Colonic mucosa (tissue), 4 donors: ENCODE data around the gene GIT2. TPM values are rescaled to one million over a fixed set of nuclear protein-coding genes. Genes with fewer than 3 reads are reported as not detected.

Source experiments
- DNase-seq: peaks from one replicate; pipeline ENCODE4 v3.0.0-alpha.2; 2020
- H3K27ac ChIP-seq: fragments of 200-600 bp; one replicate; pipeline ENCODE4 v1.8.0; 2021
- H3K27me3 ChIP-seq: fragments of 200-600 bp; one replicate; pipeline ENCODE4 v1.8.0; 2021
- H3K36me3 ChIP-seq: fragments of 200-600 bp; one replicate; pipeline ENCODE4 v1.8.0; 2021
- H3K4me1 ChIP-seq: fragments of 200-600 bp; one replicate; pipeline ENCODE4 v1.8.0; 2021; ENCODE audit warnings: mild to moderate bottlenecking
- H3K4me3 ChIP-seq: fragments of 200-600 bp; one replicate; pipeline ENCODE4 v1.8.0; 2021
- H3K9ac ChIP-seq, 2 donors: one replicate each; pipeline ENCODE4 v1.7.0; 2013; ENCODE audit warnings: control low read depth in 2 of 2, low read depth in 2 of 2, low read length in 2 of 2
- H3K9me3 ChIP-seq: fragments of 200-600 bp; one replicate; pipeline ENCODE4 v1.8.0; 2021
- intact Hi-C: fragments of 100-400 bp; cut with DNase I; formaldehyde crosslinking; loops from one replicate; pipeline ENCODE4 v1.14.1; 2022
- total RNA-seq, 2 donors: library from RNA; stranded (reverse); fragmentation: NEBNext Ultra II Directional in 1 of 2; extraction: Animal tissue kit (Norgen Biotek cat#: 25700) in 1 of 2; gene quantifications; one replicate each; pipeline ENCODE4 v1.2.1, GENCODE V29; 2021
- TF ChIP-seq, protein P1 (sequence below): fragments of 200-600 bp; IDR thresholded peaks from one replicate; pipeline ENCODE4 v1.8.0; 2022; ENCODE audit warnings: antibody characterized with exemption, mild to moderate bottlenecking
- donor health status: healthy.
- donor health status: DM: no; HTN: no; CAD: no.
- donor health status: DM: no; HTN: no; CAD: no.

GIT2 gene
- total RNA-seq, 2 donors from 2014 or later: 23.3 to 26.8 TPM

DNA sequence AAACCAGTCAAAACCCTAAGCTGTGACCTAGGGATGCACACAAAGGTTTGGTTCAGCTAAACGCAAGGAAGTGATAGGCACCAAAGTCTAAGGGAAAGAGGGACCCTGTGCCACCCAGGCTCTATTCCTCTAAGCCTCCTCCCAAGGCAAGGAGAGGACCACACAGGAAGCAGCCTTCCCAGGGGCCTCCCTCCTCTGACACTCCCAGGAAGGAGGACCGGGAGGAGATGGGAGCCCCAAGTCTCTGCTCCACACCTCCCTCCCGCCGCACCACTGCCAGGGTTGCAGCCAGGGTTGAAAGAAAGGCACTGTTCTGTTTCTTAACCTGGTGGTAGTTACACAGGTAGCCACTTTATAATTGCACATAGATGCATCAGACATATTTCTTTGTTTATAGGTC, 74.2 kb downstream of the GIT2 start:
- intact Hi-C loops: no loop called here
- Histone ChIP-seq H3K9ac (no peak overlapping the region), H3K36me3 (peaks cover 7% of the 10 kb centered on the region), H3K27me3 (no peaks in the 10 kb centered on the region), H3K4me3 (no peak overlapping the region), H3K9me3 (no peaks in the 10 kb centered on the region), H3K4me1 (no peaks in the 10 kb centered on the region), H3K27ac (no peak overlapping the region)
- no peak for DNase-seq
- TF ChIP-seq, protein P1, sequence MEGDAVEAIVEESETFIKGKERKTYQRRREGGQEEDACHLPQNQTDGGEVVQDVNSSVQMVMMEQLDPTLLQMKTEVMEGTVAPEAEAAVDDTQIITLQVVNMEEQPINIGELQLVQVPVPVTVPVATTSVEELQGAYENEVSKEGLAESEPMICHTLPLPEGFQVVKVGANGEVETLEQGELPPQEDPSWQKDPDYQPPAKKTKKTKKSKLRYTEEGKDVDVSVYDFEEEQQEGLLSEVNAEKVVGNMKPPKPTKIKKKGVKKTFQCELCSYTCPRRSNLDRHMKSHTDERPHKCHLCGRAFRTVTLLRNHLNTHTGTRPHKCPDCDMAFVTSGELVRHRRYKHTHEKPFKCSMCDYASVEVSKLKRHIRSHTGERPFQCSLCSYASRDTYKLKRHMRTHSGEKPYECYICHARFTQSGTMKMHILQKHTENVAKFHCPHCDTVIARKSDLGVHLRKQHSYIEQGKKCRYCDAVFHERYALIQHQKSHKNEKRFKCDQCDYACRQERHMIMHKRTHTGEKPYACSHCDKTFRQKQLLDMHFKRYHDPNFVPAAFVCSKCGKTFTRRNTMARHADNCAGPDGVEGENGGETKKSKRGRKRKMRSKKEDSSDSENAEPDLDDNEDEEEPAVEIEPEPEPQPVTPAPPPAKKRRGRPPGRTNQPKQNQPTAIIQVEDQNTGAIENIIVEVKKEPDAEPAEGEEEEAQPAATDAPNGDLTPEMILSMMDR: no peak

DNA sequence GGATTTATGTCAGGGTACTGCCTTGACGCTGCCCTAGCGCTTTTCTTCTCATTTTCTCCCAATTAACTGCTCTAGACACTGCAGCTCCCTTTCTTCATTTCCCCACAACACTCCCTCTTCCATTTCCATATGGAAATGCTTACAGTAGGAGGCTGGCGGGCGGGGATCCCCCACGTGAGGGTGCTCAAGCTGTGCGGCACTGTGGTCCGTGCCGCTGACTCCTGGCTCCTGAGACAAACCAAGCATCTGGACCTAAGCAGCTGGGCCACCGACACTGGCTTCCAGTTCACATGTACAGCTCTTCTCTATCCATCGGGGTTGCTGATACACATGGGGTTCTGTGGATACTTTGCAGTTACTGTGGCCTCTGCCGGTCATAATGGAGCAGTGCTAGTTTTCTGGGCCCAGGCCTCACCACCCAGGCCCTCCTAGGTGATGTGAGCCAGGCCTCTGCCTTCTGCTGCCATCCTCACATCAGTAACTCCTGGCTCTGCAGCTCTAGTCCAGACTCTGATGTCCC, 75.8 kb downstream of the GIT2 start:
- H3K4me3 ChIP-seq: no peak overlapping the region
- no peak overlapping the region for H3K9ac ChIP-seq
- H3K4me1 ChIP-seq: no peaks in the 10 kb centered on the region
- intact Hi-C loops: no loop called here
- no peaks in the 10 kb centered on the region for H3K9me3 ChIP-seq
- DNase-seq: no peak
- H3K36me3 ChIP-seq: peaks cover 13% of the 10 kb centered on the region
- TF ChIP-seq, protein P1: no peak
- no peaks in the 10 kb centered on the region for H3K27me3 ChIP-seq
- H3K27ac ChIP-seq: no peak overlapping the region

DNA sequence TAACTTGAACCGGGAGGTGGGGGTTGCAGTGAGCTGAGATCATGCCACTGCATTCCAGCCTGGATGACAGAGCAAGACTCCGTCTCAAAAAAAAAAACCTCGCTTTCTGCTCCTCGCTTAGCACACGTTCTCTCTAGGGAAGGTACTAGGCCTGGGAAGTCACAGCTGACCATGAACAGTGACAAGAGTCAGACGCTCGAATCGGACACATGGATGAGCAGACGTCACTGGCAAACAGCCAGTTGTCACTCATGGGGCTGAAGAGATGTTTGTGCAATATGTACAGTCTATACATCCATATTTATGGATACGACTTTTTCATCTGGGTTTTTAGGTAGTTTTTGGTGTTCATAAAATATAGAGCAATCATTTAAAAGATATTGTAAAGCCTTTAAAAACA, 76.7 kb downstream of the GIT2 start:
- Histone ChIP-seq H3K9me3 (no peaks in the 10 kb centered on the region), H3K36me3 (peaks cover 14% of the 10 kb centered on the region), H3K27me3 (no peaks in the 10 kb centered on the region), H3K27ac (no peak overlapping the region), H3K4me1 (no peaks in the 10 kb centered on the region), H3K4me3 (no peak overlapping the region), H3K9ac (no peak overlapping the region)
- no peak for DNase-seq
- TF ChIP-seq, protein P1: no peak
- intact Hi-C loops: no loop called here

DNA sequence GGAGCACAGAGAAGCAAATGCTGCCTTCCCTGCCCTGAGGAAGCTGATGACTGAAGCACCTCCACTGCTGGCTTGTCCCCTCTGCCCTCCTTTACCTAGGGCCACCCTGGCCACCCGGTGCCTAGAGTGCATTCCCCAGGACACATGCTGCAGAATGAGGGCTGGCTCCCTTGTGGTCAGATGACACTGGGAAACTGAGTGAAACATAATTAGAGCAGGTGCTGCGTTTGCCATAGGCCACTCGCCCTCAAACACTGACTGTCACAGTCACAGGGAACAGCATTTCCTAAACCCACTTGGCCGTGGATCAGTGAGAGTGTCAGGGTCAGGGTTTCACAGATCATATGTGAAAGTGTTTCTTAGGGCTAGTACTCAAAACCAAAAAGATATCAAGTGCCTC, 80.1 kb downstream of the GIT2 start:
- Histone ChIP-seq H3K27me3 (no peaks in the 10 kb centered on the region), H3K27ac (no peak overlapping the region), H3K9ac (no peak overlapping the region), H3K9me3 (no peaks in the 10 kb centered on the region), H3K36me3 (peaks cover 14% of the 10 kb centered on the region), H3K4me1 (no peaks in the 10 kb centered on the region), H3K4me3 (no peak overlapping the region)
- intact Hi-C loops: no loop called here
- no peak for DNase-seq
- TF ChIP-seq, protein P1: no peak

DNA sequence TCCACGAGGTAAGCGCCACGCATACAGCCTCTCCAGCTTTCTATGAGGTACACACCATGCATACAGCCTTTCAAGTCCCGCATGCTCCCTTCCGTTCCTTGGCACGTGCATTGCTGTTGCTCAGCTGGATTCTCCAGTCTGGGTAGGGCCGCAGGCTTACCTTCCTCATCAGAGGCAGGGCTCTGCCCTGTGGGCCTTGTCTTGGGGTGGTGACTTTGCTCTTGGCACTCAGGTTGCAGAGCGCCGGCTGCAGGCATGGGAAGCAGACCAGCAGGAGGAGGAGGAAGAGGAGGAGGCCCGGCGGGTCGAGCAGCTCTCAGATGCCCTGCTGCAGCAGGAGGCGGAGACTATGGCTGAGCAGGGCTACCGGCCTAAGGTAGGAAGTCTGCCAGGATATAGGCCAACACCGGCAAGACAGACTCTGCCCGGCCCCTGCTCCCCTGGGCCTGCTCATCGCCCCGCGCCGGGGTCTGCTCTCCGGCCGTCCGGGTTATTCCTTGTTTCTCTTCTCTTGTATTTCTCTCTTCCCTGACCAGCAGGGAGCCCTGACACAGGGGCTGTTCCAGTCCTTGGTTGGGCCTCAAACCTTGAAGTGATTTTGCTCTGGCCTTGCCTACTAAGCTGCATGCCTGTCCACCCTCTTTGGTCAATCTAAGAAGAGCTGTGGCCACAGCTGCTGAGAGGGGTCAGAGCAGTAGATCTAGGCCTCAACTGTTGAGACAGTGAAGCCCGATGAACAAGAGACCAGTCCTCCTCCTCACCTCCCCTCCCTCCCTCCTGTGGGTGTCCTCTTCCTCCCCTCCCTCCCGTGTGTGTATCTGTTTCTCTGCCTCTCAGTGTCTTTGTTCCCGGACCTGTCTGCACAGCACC, 80.8 kb downstream of the GIT2 start:
- intact Hi-C loops: no loop called here
- TF ChIP-seq, protein P1: no peak
- no peak overlapping the region for H3K4me3 ChIP-seq

More for the DNA sequence above, 80.8 kb downstream of the GIT2 start:
- Histone ChIP-seq H3K27me3 (no peaks in the 10 kb centered on the region), H3K36me3 (peaks cover 19% of the 10 kb centered on the region), H3K27ac (no peak overlapping the region), H3K9me3 (no peaks in the 10 kb centered on the region), H3K4me1 (no peaks in the 10 kb centered on the region), H3K9ac (no peak overlapping the region)
- DNase-seq: no peak
